ENCODE data around the gene EEF2K.
"Not testable (repeated sequence)": the region's sequence is repeated elsewhere in the genome, so short reads cannot be mapped to it uniquely, and the experiment has no call there.

Gene EEF2K

GRCh38 chr16:22206013-22206841, at the start of gene EEF2K:
TSS of gene EEF2K (plus strand) at chr16:22206278. CDS start at chr16:22225730, 19,452 bp downstream.
- DNase-seq (ENCODE audit: low read depth in 2 of 2, low spot score in 1 of 2): peak; percentile 46 to 70

DNA sequence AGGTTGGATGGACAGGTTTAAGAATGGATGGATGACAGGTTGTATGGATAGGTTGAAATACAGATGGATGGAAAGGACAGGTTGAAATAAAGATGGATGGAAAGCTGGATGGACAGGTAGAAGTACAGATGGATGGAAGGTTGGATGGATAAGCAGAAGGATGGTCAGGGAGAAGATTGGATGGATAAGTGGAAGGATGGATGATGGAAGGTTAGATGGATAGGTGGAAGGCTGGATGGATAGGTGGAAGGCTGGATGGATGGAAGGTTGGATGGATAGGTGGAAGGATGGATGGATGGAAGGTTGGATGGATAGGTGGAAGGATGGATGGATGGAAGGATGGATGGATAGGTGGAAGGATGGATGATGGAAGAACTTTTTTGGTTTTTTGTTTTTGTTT, 44.7 kb upstream of the EEF2K start:
- no peak for DNase-seq (ENCODE audit: low read depth in 2 of 2, low spot score in 1 of 2)

DNA sequence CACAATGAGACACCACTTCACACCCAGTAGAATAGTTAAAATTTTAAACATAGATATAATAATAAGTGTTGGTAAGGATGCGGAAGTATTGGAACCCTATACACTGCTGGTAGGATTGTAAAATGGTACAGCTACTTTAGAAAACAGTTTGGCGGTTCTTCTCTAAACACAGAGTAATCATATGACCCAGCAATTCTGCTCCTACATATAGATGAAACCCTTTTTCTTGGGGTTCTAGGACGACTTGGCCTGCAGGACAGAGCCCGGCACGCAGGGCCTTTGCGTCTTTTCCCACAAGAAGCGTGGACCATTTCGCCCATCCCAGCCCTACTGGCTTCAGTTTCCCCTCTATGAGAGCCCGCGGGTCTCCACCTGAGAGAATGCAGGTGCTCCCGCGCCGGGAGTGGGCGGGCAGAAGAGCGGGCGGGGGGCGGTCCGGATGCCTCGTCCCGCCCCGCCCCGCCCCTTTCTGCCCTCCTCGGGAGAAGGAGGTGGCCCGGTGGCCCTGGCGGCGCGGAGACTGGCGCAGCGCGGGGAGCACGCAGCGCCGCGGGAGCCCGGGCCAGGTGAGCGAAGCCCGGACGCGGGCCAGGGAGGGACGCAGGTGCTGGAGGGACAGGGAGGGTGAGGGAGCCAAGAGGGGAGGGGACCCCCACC, 44.0 kb upstream of the EEF2K start, which contains the start of gene SDR42E2:
TSS of gene SDR42E2 (plus strand) at position 508 of the 657 bp plus-strand sequence. CDS start 3,077 bp downstream, outside the sequence.
- DNase-seq (ENCODE audit: low read depth in 2 of 2, low spot score in 1 of 2): peak in 1 of 2 donors; percentile 10

- DNase-seq (ENCODE audit: low read depth in 2 of 2, low spot score in 1 of 2): no peak
Measured at GRCh38 chr16:22162656-22163009, 43.4 kb upstream of the EEF2K start.

DNA sequence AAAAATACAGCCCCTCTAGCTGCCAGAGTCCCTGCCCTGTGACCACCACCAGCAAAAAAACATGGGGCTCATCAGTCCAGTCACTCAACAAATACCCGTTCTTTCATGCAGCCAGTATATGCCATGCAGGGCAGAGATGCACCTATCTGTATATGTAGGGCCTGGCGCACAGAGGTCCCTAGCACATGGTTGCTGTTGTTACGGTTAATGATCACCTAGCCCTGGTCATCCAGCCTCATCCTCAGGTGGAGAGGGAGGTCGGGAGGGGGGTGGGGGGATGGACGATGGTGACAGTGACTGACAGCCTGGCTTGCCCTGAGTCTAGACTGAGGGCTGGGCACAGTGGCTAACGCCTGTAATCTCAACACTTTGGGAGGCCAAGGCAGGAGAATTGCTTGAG, 42.3 kb upstream of the EEF2K start:
- DNase-seq (ENCODE audit: low read depth in 2 of 2, low spot score in 1 of 2): no peak

GRCh38 chr16:22164482-22164881, 41.6 kb upstream of the EEF2K start:
- DNase-seq (ENCODE audit: low read depth in 2 of 2, low spot score in 1 of 2): no peak

GRCh38 chr16:22165508-22166285, 40.4 kb upstream of the EEF2K start:
- DNase-seq (ENCODE audit: low read depth in 2 of 2, low spot score in 1 of 2): no peak

DNA sequence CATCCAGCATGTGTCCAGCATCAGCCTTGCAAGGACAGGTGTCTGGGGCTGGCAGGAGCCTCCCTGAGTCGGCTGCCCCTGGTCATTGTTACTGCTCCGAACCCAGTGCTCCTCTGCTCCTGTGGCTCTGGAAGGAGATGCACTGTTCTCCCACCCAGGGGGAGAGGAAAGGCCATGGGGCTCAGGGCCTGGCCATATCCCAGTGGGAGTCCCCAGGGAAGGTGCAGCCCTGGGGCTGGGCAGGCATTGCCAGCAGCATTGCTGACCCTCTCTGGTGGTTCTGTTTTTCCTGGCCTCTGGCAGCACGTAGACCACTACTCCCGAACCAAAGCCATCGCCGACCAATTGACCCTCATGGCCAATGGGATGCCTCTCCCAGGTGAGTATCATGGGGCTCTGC, 34.1 kb upstream of the EEF2K start:
- DNase-seq (ENCODE audit: low read depth in 2 of 2, low spot score in 1 of 2): no peak

- DNase-seq (ENCODE audit: low read depth in 2 of 2, low spot score in 1 of 2): not testable (repeated sequence)
Measured at GRCh38 chr16:22172642-22173041, 33.4 kb upstream of the EEF2K start.

- DNase-seq (ENCODE audit: low read depth in 2 of 2, low spot score in 1 of 2): no peak
Measured at GRCh38 chr16:22174642-22175041, 31.4 kb upstream of the EEF2K start.

- no peak for DNase-seq (ENCODE audit: low read depth in 2 of 2, low spot score in 1 of 2)
Measured at GRCh38 chr16:22177968-22178930, 27.8 kb upstream of the EEF2K start.

- no peak for DNase-seq (ENCODE audit: low read depth in 2 of 2, low spot score in 1 of 2)
Measured at GRCh38 chr16:22181426-22181825, 24.7 kb upstream of the EEF2K start.

- DNase-seq (ENCODE audit: low read depth in 2 of 2, low spot score in 1 of 2): no peak
Measured at GRCh38 chr16:22181843-22182242, 24.2 kb upstream of the EEF2K start.

DNA sequence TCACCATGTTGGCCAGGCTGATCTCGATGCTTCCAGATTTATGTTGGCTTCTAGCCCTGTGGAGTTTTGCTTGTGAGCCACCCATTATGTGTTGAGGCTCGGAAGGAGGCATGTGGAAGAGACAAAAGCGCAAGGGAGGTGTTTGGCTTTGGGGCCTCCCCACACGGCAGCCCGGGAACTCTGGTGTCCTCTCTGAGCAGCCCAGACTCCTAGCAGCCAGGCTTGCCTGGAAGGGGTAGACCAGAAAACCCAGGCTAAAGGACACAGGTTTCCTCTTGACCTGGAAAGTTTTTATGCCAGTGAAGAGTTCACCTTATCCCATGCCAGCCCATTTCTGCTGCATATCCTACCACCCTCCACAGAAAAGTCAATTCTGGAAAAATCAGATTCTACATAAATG, 22.7 kb upstream of the EEF2K start:
- no peak for DNase-seq (ENCODE audit: low read depth in 2 of 2, low spot score in 1 of 2)

- DNase-seq (ENCODE audit: low read depth in 2 of 2, low spot score in 1 of 2): no peak
Measured at GRCh38 chr16:22183901-22184614, 22.0 kb upstream of the EEF2K start.

DNA sequence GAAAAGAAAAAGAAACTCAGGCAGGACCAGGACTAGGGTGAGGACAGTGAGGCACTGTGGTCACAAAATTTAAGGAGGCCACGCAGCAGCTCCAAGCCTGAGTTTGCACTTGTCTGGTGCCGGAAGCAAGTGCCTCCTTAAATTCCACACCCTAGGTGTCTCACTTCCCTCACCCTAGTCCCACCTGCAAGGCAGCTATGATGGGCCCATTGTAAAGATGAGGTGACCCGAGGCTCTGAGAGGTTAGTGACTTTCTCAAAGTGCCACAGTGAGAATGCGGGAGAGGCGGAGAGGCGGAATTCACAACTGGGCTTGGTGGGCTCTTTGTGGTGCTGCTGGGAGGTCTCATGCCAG, 21.5 kb upstream of the EEF2K start:
- no peak for DNase-seq (ENCODE audit: low read depth in 2 of 2, low spot score in 1 of 2)

GRCh38 chr16:22186517-22186916, 19.6 kb upstream of the EEF2K start:
- DNase-seq (ENCODE audit: low read depth in 2 of 2, low spot score in 1 of 2): no peak

DNA sequence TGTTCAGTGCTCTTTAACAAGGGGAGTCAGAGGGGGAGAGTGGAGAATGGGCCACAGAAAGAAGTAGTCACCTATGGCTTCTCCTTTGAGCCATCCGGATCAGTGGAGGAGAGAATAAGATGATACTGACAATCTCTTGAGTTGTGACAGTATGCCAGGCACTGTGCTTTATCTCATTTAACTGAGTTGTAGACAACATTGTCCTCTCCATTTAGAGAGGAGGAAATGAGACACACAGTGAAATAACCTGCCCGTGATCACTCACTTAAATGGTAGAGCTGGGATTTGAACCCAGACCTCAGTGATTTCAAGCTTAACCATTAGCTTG, 17.8 kb upstream of the EEF2K start:
- no peak for DNase-seq (ENCODE audit: low read depth in 2 of 2, low spot score in 1 of 2)

- peak; percentile 21 to 37 for DNase-seq (ENCODE audit: low read depth in 2 of 2, low spot score in 1 of 2)
Measured at GRCh38 chr16:22188595-22189442, 17.3 kb upstream of the EEF2K start.

Measured in stimulated activated CD8-positive, alpha-beta memory T cell treated with anti-CD3 and anti-CD28 coated beads, Interleukin-4, amount 100 ng/mL, for 4 hours (primary cell).